GM10266 (cell line): ENCODE data around the gene C10orf143.
"Not testable (repeated sequence)": the region's sequence is repeated elsewhere in the genome, so short reads cannot be mapped to it uniquely, and the experiment has no call there.

Source experiments
- DNase-seq: peaks from one replicate; pipeline ENCODE4 v3.0.0; 2012; ENCODE audit errors: extremely low spot score
- TF ChIP-seq, protein P1 (sequence below): IDR thresholded peaks from 2 replicates; pipeline ENCODE4 v1.5.1; 2012; ENCODE audit warnings: mild to moderate bottlenecking, low read depth; ENCODE audit not compliant: control insufficient read depth, insufficient read depth; ENCODE audit errors: missing control alignments

Gene C10orf143

GRCh38 chr10:130108934-130109604 is 1.6 kb downstream of the C10orf143 start:
- DNase-seq = no peak
- TF ChIP-seq, protein P1, sequence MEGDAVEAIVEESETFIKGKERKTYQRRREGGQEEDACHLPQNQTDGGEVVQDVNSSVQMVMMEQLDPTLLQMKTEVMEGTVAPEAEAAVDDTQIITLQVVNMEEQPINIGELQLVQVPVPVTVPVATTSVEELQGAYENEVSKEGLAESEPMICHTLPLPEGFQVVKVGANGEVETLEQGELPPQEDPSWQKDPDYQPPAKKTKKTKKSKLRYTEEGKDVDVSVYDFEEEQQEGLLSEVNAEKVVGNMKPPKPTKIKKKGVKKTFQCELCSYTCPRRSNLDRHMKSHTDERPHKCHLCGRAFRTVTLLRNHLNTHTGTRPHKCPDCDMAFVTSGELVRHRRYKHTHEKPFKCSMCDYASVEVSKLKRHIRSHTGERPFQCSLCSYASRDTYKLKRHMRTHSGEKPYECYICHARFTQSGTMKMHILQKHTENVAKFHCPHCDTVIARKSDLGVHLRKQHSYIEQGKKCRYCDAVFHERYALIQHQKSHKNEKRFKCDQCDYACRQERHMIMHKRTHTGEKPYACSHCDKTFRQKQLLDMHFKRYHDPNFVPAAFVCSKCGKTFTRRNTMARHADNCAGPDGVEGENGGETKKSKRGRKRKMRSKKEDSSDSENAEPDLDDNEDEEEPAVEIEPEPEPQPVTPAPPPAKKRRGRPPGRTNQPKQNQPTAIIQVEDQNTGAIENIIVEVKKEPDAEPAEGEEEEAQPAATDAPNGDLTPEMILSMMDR = no peak

DNA sequence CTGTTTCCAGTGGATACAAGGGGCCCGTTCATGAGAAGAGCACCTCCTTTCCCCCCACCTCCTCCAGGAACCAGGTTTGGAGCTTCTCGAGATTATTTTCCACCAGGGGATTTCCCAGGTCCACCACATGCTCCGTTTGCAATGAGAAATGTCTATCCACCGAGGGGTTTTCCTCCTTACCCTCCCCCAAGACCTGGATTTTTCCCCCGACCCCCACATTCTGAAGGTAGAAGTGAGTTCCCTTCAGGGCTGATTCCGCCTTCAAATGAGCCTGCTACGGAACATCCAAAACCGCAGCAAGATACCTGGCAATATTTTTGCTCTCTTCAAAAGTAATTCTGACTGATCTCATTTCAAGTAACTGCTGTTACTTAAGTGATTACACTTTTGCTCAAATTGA is 2.5 kb downstream of the C10orf143 start:
- not testable (repeated sequence) for DNase-seq

DNA sequence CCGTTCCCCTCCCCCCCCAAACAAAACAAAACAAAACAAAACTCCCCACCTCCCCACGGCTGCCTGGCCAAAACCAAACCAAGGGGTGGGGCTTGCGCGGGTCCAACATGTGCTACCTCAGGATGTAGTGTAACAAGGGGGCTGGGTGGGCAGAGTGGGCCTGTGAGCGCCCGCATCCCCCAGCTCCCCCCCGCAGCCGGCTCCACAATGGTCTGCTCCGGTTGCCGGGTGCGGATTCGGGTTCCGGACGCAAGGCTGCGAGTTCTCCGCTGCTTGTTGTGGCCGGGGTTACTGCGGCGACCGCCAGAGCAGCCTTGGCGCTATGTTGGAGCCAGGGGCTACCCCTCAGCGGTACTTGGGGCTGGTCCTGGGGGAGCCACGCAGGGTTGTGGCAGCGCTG is 4.9 kb downstream of the C10orf143 start:
- no peak for DNase-seq

DNA sequence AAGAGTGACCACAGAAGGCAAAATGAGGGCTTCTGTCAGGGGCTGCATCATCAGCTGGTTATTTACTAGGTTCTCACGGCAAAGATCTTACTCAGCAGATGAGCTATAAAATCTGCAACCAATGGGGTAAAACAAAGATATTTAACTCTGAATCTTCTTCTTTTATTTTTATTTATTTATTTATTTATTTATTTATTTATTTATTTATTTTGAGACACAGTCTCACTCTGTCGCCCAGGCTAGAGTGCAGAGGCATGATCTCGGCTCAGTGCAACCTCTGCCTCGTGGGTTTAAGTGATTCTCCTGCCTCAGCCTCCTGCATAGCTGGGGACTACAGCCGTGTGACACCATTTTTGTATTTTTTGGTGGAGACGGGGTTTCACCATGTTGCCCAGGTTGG is 11.3 kb downstream of the C10orf143 start:
- DNase-seq = no peak
- TF ChIP-seq, protein P1 = no peak

More for the DNA sequence above, 4.9 kb downstream of the C10orf143 start:
- TF ChIP-seq, protein P1 = no peak

DNA sequence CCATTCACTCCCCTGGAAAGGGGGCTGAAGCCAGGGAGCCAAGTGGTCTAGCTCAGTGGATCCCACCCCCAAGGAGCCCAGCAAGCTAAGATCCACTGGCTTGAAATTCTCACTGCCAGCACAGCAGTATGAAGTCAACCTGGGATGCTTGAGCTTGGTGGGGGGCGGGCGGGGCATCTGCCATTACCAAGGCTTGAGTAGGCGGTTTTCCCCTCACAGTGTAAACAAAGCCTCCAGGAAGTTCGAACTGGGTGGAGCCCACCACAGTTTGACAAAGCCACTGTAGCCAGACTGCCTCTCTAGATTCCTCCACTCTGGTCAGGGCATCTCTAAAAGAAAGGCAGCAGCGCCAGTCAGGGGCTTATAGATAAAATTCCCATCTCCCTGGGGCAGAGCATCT is 20.1 kb downstream of the C10orf143 start:
- DNase-seq = not testable (repeated sequence)

DNA sequence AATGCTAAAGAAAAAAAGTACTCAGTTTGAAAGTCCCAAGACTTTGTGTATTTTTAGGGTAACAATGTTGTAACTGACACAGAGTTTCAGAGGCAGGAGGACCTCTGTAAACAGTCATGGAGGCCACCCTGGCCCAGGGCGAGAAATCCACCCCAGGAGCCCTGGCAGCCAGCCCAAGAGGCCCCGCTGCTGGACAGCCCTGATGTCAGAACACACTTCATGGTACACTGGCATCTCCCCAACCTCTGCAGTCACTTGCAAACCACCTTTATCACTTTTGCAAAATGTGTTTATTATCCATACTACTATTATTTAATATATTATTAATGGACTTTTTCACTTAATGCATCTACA is 30.2 kb downstream of the C10orf143 start:
- TF ChIP-seq, protein P1 = no peak
- DNase-seq = no peak

DNA sequence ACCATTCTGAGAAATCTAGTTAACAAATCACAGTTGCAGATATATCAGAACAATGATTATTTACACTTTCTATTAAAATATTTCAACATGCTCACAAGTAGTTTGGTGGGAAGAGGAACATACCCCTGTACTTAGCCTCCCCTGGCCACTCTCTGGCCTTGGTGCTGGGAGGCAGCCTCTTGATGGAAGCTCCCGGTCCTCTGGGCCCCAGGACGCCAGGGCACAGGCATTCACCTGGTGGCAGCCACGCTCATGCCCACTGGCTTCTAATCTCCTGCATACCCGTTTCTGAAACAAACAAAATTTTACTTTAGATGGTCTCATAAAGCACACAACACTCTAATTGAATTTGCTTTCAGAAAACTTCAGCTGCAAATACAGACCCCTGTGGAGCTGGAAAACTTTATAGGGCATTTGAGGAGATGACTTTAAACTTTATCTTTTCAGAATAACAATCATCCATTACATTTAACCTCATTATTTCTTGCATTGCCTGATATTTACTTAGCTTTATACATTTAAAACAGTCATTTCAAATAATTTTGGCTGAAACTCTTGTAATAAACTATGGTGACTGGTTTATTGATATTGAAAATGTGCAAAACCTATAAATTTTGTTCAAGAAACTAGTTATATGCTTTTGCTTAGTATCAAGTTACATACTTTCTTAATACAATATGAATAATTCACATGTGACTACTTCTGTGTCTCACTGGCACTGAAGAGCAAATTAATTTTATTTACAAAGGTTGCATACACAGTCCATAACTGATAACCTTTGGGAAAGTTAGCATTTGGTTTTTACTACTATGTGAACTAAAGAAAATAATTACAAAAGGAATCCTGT is 30.8 kb downstream of the C10orf143 start:
- DNase-seq = no peak
- TF ChIP-seq, protein P1 = no peak

- TF ChIP-seq, protein P1 = no peak
- no peak for DNase-seq
Observed at GRCh38 chr10:130078120-130078519, 32.5 kb downstream of the C10orf143 start.
